Measurements from ENCODE around the gene COG7.

- TF ChIP-seq CTCF (IDR thresholded peaks at IDR 0.05) (no peak), POLR2A (IDR thresholded peaks at IDR 0.05) (no peak)
Measured at GRCh38 chr16:23353440-23353839, 99.5 kb downstream of the COG7 start.

Data from Peyer's patch (tissue), 4 donors.